HEK293 (cell line): ENCODE data around the gene DIP2C.

Experiments used
- CTCF ChIA-PET: fragments of 350-600 bp; formaldehyde crosslinking; extraction: SDS; loops from one replicate; lab custom pipeline; 2021; ENCODE audit warnings: antibody characterized with exemption; lab: Yijun Ruan, JAX
- POLR2A ChIA-PET: fragments of 300-600 bp; formaldehyde crosslinking; extraction: SDS; loops from one replicate; lab custom pipeline; 2020; ENCODE audit warnings: antibody characterized with exemption, inconsistent platforms; lab: Yijun Ruan, JAX
- H3K27ac ChIP-seq: fragments of 200-500 bp; sonication (Bioruptor generic); 2 replicates; pipeline ENCODE4 v1.5.1; 2014; ENCODE audit warnings: low read depth, low read length, control low read depth, inconsistent platforms; ENCODE audit errors: extremely low read depth
- H3K36me3 ChIP-seq, 2 experiments: fragments of 200-500 bp in 1 of 2; sonication (Bioruptor generic) in 1 of 2; 1 replicate in 1 of 2; 2 replicates in 1 of 2; pipeline ENCODE4 v1.5.1; 2014 to 2017; ENCODE audit warnings: inconsistent platforms in 2 of 2, low read length in 2 of 2; ENCODE audit not compliant: control insufficient read depth in 2 of 2, insufficient read depth in 1 of 2
- H3K4me1 ChIP-seq: fragments of 200-500 bp; sonication (Bioruptor generic); 2 replicates; pipeline ENCODE4 v1.5.1; 2014; ENCODE audit warnings: mild to moderate bottlenecking, low read length, inconsistent platforms; ENCODE audit not compliant: control insufficient read depth, insufficient read depth
- H3K4me3 ChIP-seq: 2 replicates; pipeline ENCODE4 v1.5.1; 2011; ENCODE audit warnings: low read depth, mild to moderate bottlenecking, control low read depth, low read length, moderate library complexity
- H3K9me3 ChIP-seq: fragments of 200-500 bp; sonication (Bioruptor generic); 2 replicates; pipeline ENCODE4 v1.5.1; 2014; ENCODE audit warnings: low read depth, low read length, inconsistent platforms; ENCODE audit not compliant: control insufficient read depth, insufficient read depth
- BCL11A ChIP-seq: fragments of 450-650 bp; formaldehyde crosslinking; IDR thresholded peaks from 2 replicates; pipeline ENCODE4 v1.5.1; 2016; ENCODE audit warnings: low read depth, missing biosample characterization, missing genetic modification characterization
- HOXD13 ChIP-seq: sonication (generic); formaldehyde crosslinking; IDR thresholded peaks from 2 replicates; pipeline ENCODE4 v1.8.0; 2022; ENCODE audit warnings: missing genetic modification reagents, borderline replicate concordance
- REST ChIP-seq: fragments of 450-650 bp; formaldehyde crosslinking; IDR thresholded peaks from 2 replicates; pipeline ENCODE4 v1.5.1; 2016; ENCODE audit warnings: missing biosample characterization, missing genetic modification characterization
- ZNF133 ChIP-seq: fragments of 450-650 bp; formaldehyde crosslinking; IDR thresholded peaks from 2 replicates; pipeline ENCODE4 v1.5.1; 2016; ENCODE audit warnings: missing biosample characterization, missing genetic modification characterization
- ZNF211 ChIP-seq: fragments of 450-650 bp; formaldehyde crosslinking; IDR thresholded peaks from 2 replicates; pipeline ENCODE4 v1.5.1; 2016; ENCODE audit warnings: low read depth, missing biosample characterization, missing genetic modification characterization
- ZNF239 ChIP-seq: fragments of 450-650 bp; formaldehyde crosslinking; IDR thresholded peaks from 2 replicates; pipeline ENCODE4 v1.5.1; 2016; ENCODE audit warnings: missing biosample characterization, missing genetic modification characterization
- ZNF274 ChIP-seq, 2 experiments: fragments of 200-500 bp in 1 of 2; fragments of 450-650 bp in 1 of 2; sonication (Bioruptor generic) in 1 of 2; formaldehyde crosslinking in 1 of 2; IDR thresholded peaks; 2 replicates each; pipeline versions ENCODE4 v1.5.1 to v1.6.1; 2014 to 2016; ENCODE audit warnings: borderline replicate concordance in 1 of 2, inconsistent platforms in 1 of 2, low read length in 1 of 2, missing biosample characterization in 1 of 2, missing genetic modification characterization in 1 of 2
- ZNF335 ChIP-seq: fragments of 450-650 bp; formaldehyde crosslinking; conservative IDR thresholded peaks from 2 replicates; pipeline ENCODE4 v1.5.1; 2016; ENCODE audit warnings: missing biosample characterization, missing genetic modification characterization
- ZNF362 ChIP-seq: fragments of 450-650 bp; formaldehyde crosslinking; IDR thresholded peaks from 2 replicates; pipeline ENCODE4 v1.5.1; 2016; ENCODE audit warnings: missing biosample characterization, missing genetic modification characterization
- ZNF433 ChIP-seq: fragments of 450-650 bp; formaldehyde crosslinking; IDR thresholded peaks from 2 replicates; pipeline ENCODE4 v1.5.1; 2016; ENCODE audit warnings: missing biosample characterization, missing genetic modification characterization, low read depth
- ZNF549 ChIP-seq: fragments of 450-650 bp; IDR thresholded peaks from 2 replicates; pipeline ENCODE4 v1.5.1; 2018; ENCODE audit warnings: missing biosample characterization, missing genetic modification characterization, mild to moderate bottlenecking, inconsistent platforms, moderate library complexity
- ZNF623 ChIP-seq: fragments of 450-650 bp; formaldehyde crosslinking; IDR thresholded peaks from 2 replicates; pipeline ENCODE4 v1.5.1; 2016; ENCODE audit warnings: missing biosample characterization, missing genetic modification characterization
- ZNF776 ChIP-seq: fragments of 450-650 bp; formaldehyde crosslinking; IDR thresholded peaks from 2 replicates; pipeline ENCODE4 v1.5.0; 2017; ENCODE audit warnings: missing biosample characterization, missing genetic modification characterization, borderline replicate concordance
- ZNF830 ChIP-seq: fragments of 450-650 bp; IDR thresholded peaks from 2 replicates; pipeline ENCODE4 v1.5.0; 2018; ENCODE audit warnings: missing biosample characterization, missing genetic modification characterization, low read depth, mild to moderate bottlenecking, moderate library complexity
- TF ChIP-seq, protein P1 (sequence below): fragments of 450-650 bp; formaldehyde crosslinking; IDR thresholded peaks from 2 replicates; pipeline ENCODE4 v1.5.1; 2016; ENCODE audit warnings: missing biosample characterization, missing genetic modification characterization
- TF ChIP-seq, protein P2 (sequence below): fragments of 450-650 bp; formaldehyde crosslinking; IDR thresholded peaks from 2 replicates; pipeline ENCODE4 v1.5.1; 2016; ENCODE audit warnings: missing biosample characterization, missing genetic modification characterization
- TF ChIP-seq, protein P3 (sequence below): fragments of 450-650 bp; formaldehyde crosslinking; IDR thresholded peaks from 2 replicates; pipeline ENCODE4 v1.5.1; 2017; ENCODE audit warnings: missing biosample characterization, missing genetic modification characterization

The DIP2C gene

DNA sequence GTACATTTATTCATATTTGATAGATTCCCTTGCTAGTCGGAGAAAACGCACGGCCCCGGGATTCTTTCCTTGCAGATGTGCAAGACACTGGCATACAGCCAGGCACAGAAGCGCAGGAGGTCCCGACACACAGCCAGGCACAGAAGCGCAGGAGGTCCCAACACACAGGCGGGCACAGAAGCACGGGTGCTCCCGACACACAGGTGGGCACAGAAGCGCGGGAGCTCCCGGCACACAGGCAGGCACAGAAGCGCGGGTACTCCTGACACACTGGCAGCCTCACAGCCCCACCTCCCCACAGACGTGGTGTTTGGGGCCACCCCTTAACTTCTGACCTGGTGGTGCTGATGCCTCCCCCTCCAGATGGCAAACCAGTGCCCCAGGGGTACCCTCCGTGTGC is 316.9 kb downstream of the DIP2C start:
- H3K27ac ChIP-seq: no peak overlapping the region
- CTCF ChIA-PET: no interaction called here
- TF ChIP-seq ZNF211 (tag by site-specific recombination) (no peak), ZNF623 (tag by site-specific recombination) (no peak), ZNF549 (tag by site-specific recombination) (no peak), REST (no peak), ZNF433 (tag by site-specific recombination) (no peak), BCL11A (tag by site-specific recombination) (no peak), ZNF133 (no peak), ZNF274 (IDR thresholded peaks at IDR 0.05; ENCODE audit: low read length) (no peak), ZNF274 (tag by site-specific recombination; IDR thresholded peaks at IDR 0.05; ENCODE audit: borderline replicate concordance) (no peak), ZNF335 (no peak), ZNF776 (tag by site-specific recombination) (no peak)
- TF ChIP-seq, protein P1, sequence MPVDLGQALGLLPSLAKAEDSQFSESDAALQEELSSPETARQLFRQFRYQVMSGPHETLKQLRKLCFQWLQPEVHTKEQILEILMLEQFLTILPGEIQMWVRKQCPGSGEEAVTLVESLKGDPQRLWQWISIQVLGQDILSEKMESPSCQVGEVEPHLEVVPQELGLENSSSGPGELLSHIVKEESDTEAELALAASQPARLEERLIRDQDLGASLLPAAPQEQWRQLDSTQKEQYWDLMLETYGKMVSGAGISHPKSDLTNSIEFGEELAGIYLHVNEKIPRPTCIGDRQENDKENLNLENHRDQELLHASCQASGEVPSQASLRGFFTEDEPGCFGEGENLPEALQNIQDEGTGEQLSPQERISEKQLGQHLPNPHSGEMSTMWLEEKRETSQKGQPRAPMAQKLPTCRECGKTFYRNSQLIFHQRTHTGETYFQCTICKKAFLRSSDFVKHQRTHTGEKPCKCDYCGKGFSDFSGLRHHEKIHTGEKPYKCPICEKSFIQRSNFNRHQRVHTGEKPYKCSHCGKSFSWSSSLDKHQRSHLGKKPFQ: no peak
- TF ChIP-seq, protein P2, sequence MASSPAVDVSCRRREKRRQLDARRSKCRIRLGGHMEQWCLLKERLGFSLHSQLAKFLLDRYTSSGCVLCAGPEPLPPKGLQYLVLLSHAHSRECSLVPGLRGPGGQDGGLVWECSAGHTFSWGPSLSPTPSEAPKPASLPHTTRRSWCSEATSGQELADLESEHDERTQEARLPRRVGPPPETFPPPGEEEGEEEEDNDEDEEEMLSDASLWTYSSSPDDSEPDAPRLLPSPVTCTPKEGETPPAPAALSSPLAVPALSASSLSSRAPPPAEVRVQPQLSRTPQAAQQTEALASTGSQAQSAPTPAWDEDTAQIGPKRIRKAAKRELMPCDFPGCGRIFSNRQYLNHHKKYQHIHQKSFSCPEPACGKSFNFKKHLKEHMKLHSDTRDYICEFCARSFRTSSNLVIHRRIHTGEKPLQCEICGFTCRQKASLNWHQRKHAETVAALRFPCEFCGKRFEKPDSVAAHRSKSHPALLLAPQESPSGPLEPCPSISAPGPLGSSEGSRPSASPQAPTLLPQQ (tag by site-specific recombination): no peak
- TF ChIP-seq, all 188 proteins: peak for 0
- 0 out of 2 replicates have a peak, but pooled peaks cover 3% of the 10 kb centered on the region for H3K4me1 ChIP-seq
- POLR2A ChIA-PET: no interaction called here
- H3K4me3 ChIP-seq: no peak overlapping the region
- no peaks in the 10 kb centered on the region for H3K9me3 ChIP-seq
- peaks cover 0 to 38% of the 10 kb centered on the region in 2 experiments; a peak in 1 of 3 replicates for H3K36me3 ChIP-seq

DNA sequence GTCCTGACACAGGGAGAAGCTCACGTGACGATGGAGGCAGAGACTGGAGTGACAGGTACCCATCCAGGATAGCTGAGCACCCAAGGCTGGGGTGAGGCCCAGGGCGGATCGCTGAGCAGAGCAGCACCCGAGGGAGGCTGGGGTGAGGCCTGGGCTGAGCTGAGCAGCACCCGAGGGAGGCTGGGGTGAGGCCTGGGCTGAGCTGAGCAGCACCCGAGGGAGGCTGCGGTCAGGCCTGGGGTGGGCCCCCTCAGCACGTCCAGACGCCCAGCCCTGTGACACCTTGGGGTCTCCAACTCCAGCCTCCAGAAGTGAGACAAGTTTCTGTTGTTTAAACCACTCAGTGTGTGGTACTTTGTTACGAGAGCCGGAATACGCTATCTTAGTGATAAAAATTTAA is 318.0 kb downstream of the DIP2C start:
- CTCF ChIA-PET: no interaction called here
- Histone ChIP-seq H3K4me3 (no peak overlapping the region), H3K4me1 (0 out of 2 replicates have a peak, but pooled peaks cover 3% of the 10 kb centered on the region), H3K36me3 (peaks cover 0 to 37% of the 10 kb centered on the region in 2 experiments; a peak in 1 of 3 replicates), H3K9me3 (no peaks in the 10 kb centered on the region), H3K27ac (no peak overlapping the region)
- TF ChIP-seq ZNF362 (tag by site-specific recombination): no peak
- TF ChIP-seq ZNF239 (tag by site-specific recombination): no peak
- TF ChIP-seq, protein P3, sequence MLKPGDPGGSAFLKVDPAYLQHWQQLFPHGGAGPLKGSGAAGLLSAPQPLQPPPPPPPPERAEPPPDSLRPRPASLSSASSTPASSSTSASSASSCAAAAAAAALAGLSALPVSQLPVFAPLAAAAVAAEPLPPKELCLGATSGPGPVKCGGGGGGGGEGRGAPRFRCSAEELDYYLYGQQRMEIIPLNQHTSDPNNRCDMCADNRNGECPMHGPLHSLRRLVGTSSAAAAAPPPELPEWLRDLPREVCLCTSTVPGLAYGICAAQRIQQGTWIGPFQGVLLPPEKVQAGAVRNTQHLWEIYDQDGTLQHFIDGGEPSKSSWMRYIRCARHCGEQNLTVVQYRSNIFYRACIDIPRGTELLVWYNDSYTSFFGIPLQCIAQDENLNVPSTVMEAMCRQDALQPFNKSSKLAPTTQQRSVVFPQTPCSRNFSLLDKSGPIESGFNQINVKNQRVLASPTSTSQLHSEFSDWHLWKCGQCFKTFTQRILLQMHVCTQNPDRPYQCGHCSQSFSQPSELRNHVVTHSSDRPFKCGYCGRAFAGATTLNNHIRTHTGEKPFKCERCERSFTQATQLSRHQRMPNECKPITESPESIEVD (tag by site-specific recombination): no peak
- no peak for TF ChIP-seq HOXD13
- no peak for TF ChIP-seq ZNF830 (tag by site-specific recombination)
- POLR2A ChIA-PET: no interaction called here
